Bronchial epithelial cell (primary cell): ENCODE measurements around the gene DNAH1. TPM values are rescaled to one million over a fixed set of nuclear protein-coding genes. Genes with fewer than 3 reads are reported as not detected.

Experiments
- DNase-seq: peaks from one replicate; pipeline ENCODE4 v3.0.0-alpha.2; 2010; ENCODE audit warnings: low read depth
- FAIRE-seq: peaks from 2 replicates; lab custom pipeline; 2011; peaks lifted over from hg19 to GRCh38; lab: Jason Lieb, UNC
- H3K27me3 ChIP-seq: 2 replicates; pipeline ENCODE4 v1.5.1; 2011; ENCODE audit warnings: low read length; ENCODE audit not compliant: control insufficient read depth, insufficient read depth
- H3K36me3 ChIP-seq: 2 replicates; pipeline ENCODE4 v1.5.1; 2011; ENCODE audit warnings: low read length; ENCODE audit not compliant: control insufficient read depth, insufficient read depth
- H3K4me3 ChIP-seq: 2 replicates; pipeline ENCODE4 v1.5.1; 2011; ENCODE audit warnings: mild to moderate bottlenecking, low read depth, low read length, control low read depth
- CTCF ChIP-seq: IDR thresholded peaks from 2 replicates; pipeline ENCODE4 v1.5.1; 2011; ENCODE audit warnings: mild to moderate bottlenecking, moderate library complexity, low read length, control low read depth, inconsistent platforms; ENCODE audit not compliant: insufficient read depth, severe bottlenecking
- total RNA-seq: library from RNA; depleted of rRNA; stranded (reverse); fragments of >200 nt; gene quantifications from 2 replicates; pipeline ENCODE4 v1.2.1, GENCODE V29; 2014

The DNAH1 gene
- total RNA-seq, 1 donor from 2014 or later, result 0.79 TPM

- H3K4me3 ChIP-seq, result no peak overlapping the region
- H3K27me3 ChIP-seq, result no peaks in the 10 kb centered on the region
- peaks cover 23% of the 10 kb centered on the region for H3K36me3 ChIP-seq
- TF ChIP-seq CTCF, result no peak
- FAIRE-seq (no peak), DNase-seq (no peak)
Observed at GRCh38 chr3:52398670-52399081, 82.6 kb downstream of the DNAH1 start.

GRCh38 chr3:52399131-52399530 is 83.0 kb downstream of the DNAH1 start:
- TF ChIP-seq CTCF, result no peak
- Histone ChIP-seq H3K27me3 (no peaks in the 10 kb centered on the region), H3K4me3 (no peak overlapping the region), H3K36me3 (peaks cover 28% of the 10 kb centered on the region)
- no peak for FAIRE-seq
- no peak for DNase-seq

- no peak for FAIRE-seq
- DNase-seq, result no peak
- peaks cover 32% of the 10 kb centered on the region for H3K36me3 ChIP-seq
- no peaks in the 10 kb centered on the region for H3K27me3 ChIP-seq
- H3K4me3 ChIP-seq, result no peak overlapping the region
- no peak for TF ChIP-seq CTCF
Observed at GRCh38 chr3:52399593-52399992, 83.5 kb downstream of the DNAH1 start.

GRCh38 chr3:52400275-52400793 is 84.2 kb downstream of the DNAH1 start:
- DNase-seq (no peak), FAIRE-seq (no peak)
- Histone ChIP-seq H3K36me3 (peaks cover 32% of the 10 kb centered on the region), H3K27me3 (no peaks in the 10 kb centered on the region), H3K4me3 (no peak overlapping the region)
- no peak for TF ChIP-seq CTCF

GRCh38 chr3:52401021-52401420 is 84.9 kb downstream of the DNAH1 start:
- Histone ChIP-seq H3K36me3 (peaks cover 36% of the 10 kb centered on the region), H3K27me3 (no peaks in the 10 kb centered on the region), H3K4me3 (no peak overlapping the region)
- no peak for TF ChIP-seq CTCF
- DNase-seq (no peak), FAIRE-seq (no peak)

GRCh38 chr3:52401551-52401950 is 85.4 kb downstream of the DNAH1 start:
- DNase-seq, result no peak
- Histone ChIP-seq H3K4me3 (no peak overlapping the region), H3K27me3 (no peaks in the 10 kb centered on the region), H3K36me3 (peaks cover 36% of the 10 kb centered on the region)
- no peak for TF ChIP-seq CTCF
- no peak for FAIRE-seq
